G401.6 (cell line): ENCODE measurements around the gene SPECC1.
"Not testable (repeated sequence)": the region's sequence is repeated elsewhere in the genome, so short reads cannot be mapped to it uniquely, and the experiment has no call there.

Experiments
- FAIRE-seq: peaks from 2 replicates; lab custom pipeline; 2012; peaks lifted over from hg19 to GRCh38; lab: Jason Lieb, UNC

SPECC1 gene

DNA sequence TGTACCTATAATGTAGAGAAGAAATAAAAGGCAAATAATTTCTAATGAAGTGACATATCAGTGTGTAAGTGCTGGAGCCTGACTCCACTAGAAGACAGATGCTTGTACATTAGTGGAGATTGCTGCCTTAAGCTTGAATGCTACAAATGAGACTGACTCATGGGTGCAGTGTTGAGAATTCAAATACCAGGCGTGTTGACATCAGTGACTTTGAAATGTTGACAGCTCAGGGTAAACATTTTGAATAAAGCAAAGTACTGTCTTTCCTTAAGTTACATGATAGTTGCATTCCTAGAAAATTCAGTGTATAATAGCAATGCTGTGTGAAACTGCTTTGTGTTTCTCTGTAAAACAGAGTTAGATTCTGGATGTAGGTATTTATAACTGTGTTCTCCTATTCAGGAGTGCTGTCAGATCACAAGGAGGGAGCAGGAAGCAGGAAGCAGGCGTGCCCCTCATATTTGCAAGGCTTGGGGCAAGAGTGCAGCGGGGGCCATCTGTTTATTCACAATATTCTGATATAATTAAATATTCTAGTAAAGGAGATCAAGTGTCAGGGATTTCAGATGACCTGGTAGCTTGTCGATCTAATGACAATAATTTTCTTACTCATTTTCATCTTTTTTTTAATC, 119.0 kb downstream of the SPECC1 start:
- no peak for FAIRE-seq

DNA sequence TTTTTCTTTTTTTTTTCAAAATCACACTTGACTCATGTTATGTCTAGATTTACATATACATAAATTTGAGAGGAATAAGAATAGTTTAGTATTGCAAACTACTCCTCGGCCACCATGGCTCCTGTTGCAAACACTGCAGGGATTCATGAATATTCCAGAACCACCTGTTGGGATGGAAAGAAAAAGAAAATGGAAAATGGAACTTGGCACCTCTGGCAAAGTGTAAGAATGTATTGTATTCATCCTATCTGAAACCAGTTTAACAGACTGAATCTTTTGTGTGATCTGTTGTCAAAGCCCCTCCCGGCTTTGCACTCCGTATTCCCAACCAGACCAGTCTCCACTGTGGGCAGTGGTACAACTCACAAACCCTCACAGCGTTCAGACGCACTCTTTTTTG, 124.4 kb downstream of the SPECC1 start:
- no peak for FAIRE-seq

GRCh38 chr17:20141198-20141972, 132.2 kb downstream of the SPECC1 start:
- FAIRE-seq = no peak

- no peak for FAIRE-seq
These were observed 133.1 kb downstream of the SPECC1 start for GRCh38 chr17:20142268-20142667.

- no peak for FAIRE-seq
These were observed 134.6 kb downstream of the SPECC1 start for GRCh38 chr17:20143740-20144139.

DNA sequence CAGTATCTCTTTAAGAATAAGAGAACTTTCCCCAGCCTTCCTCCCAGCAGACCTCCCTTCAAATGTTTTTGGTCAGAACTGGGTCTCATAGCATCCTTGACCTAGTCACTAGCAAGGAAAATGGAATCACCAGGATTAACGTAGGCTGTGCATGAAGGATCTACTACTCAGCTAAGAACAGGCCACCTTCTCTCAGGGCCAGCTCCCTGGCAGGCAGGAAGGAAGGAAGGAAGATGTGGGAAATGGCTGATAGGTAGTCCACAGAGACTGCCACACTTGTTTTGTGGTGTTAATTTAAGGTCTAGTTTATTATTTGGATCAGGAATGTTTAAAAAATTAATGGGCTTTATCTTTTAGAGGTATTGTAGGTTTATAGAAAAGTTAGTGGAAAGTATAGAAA, 136.4 kb downstream of the SPECC1 start:
- FAIRE-seq = no peak

DNA sequence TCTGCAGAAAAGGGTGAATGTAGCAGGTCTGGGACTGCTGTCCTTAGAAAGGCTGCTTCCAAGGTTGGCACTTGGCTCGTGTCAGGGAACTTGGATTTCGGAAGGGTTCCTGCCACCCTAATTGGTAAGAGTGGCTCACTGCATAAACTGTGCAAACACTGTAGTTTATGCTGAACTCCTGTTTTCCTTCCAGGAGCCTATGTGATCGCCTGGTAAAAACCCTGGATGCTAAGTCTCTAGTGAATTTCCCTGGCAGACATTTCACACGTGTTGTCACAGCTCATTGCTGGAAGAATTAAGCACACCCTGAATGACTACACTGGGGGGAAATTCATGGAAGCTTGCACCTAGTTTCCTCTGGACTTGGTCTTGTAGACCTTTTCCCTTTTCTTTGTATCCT, 140.1 kb downstream of the SPECC1 start:
- no peak for FAIRE-seq

DNA sequence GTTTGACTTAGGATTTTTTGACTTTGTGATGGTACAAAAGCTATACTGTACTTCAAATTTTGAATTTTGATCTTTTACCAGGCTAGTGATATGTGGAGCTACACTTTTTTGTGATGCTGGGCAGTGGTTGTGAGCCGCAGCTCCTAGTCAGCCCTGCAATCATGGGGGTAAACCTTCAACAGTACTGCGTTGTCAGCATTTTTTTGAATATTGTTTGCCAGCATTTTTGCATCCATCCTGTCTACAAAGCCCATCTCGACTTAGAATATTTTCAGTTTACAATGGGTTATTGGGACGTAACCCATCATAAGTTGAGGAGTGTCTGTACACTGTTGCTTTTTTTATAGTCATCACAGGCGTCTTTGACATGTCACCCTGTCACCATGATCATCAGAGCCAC, 142.0 kb downstream of the SPECC1 start:
- no peak for FAIRE-seq

- no peak for FAIRE-seq
These were observed 144.1 kb downstream of the SPECC1 start for GRCh38 chr17:20153231-20153630.

GRCh38 chr17:20154286-20155000, 145.3 kb downstream of the SPECC1 start:
- no peak for FAIRE-seq

DNA sequence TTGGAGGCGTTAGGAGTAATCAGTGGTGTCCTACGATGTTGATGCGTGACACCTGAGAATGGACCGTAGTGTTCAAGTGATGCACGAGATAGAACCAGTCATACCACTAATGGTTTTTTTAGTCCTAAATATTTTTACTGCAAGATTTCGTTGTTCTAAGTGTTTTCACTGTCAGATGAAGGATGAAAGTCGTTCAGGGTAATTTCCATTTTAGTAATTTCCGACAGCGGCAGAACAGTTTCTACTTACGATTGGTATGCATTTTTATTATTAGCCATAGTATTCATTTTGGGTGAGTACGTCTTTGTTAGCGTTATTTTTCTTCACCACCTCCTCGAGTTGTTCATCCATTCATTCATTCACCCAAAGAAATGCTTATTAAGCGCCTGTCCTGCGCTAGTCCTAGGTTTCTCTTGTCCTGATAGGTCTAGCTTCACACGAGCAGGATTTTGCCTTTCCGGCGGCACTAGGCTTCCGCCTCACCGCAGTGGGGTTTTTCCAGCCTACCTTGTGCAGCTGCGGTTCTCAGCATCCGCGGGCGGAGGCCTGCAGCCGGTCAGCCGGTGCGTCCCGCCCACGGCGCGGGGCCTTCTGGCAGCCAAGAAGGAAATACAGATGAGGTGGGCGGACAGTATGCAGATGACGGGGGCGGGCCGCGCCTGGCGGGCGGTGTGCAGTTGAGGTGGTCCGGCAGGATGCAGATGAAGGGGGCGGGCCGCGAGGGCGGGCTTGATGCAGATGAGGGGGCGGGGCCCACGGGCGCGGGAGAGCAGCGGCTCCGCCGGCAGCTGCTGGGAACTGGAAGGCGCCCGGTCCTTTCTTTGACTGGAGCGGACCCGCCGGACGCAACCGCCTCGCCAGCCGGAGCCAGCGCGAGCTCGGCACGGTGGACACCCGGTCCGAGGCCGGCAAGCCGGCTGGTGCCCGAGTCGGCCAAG, 146.4 kb downstream of the SPECC1 start:
- FAIRE-seq = no peak

- no peak for FAIRE-seq
These were observed 147.2 kb downstream of the SPECC1 start for GRCh38 chr17:20156196-20157000.

- FAIRE-seq = no peak
These were observed 147.8 kb downstream of the SPECC1 start for GRCh38 chr17:20157001-20157310.

DNA sequence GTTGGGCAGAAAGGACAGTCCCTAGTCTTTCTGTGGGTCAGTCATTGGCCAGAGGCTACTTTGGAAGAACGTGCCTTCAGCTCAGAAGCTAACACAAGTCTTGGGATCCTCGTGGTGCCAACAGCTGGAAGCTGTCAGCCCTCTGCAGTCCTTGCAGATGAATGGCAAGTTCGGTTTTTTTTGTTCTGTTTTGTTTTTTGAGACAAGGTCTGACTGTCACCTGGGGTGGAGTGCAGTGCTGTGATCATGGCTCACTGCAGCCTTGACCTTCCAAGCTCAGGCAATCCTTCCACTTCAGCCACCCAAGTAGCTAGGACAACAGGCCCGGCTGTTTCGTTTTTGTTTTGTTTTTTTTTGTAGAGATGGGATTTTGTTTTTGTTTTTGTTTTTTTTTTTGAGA, 149.4 kb downstream of the SPECC1 start:
- FAIRE-seq = no peak

- no peak for FAIRE-seq
These were observed 150.4 kb downstream of the SPECC1 start for GRCh38 chr17:20159406-20160069.

- not testable (repeated sequence) for FAIRE-seq
These were observed 156.4 kb downstream of the SPECC1 start for GRCh38 chr17:20165516-20165915.

- no peak for FAIRE-seq
These were observed 160.9 kb downstream of the SPECC1 start for GRCh38 chr17:20170085-20170484.

DNA sequence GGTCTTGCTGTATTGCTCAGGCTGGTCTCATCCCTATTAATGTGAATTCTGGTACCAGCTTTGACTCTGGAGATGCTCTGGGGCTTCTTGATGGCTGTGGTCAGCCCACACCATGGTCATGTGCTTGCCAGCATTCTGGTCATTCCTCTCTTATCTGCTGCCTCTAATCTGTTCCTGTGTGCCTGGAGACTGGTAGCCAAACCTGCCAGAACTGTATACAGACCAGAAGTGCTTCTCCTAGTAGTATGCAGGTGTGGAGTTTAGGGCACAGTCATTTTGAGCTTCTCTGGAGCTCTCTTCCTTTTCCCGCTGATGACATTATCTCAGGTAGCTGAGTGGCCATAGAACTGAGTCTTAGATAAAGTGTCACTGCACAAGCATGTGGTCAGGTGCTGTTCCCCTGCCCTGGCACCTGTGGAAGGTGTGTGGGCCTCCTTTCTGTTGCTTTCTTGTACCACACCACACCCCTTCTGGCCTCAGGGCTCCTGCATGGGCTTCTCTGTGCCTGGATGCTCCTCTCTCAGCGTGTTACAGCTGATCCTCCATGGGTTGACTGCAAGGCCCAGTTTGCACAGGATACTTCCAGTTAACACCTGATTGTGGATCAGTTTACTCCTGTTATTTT, 162.7 kb downstream of the SPECC1 start:
- FAIRE-seq = no peak

GRCh38 chr17:20172376-20172775, 163.2 kb downstream of the SPECC1 start:
- no peak for FAIRE-seq

GRCh38 chr17:20173091-20173490, 163.9 kb downstream of the SPECC1 start:
- no peak for FAIRE-seq
